Measurements from ENCODE around the gene SLC12A5.

DNA sequence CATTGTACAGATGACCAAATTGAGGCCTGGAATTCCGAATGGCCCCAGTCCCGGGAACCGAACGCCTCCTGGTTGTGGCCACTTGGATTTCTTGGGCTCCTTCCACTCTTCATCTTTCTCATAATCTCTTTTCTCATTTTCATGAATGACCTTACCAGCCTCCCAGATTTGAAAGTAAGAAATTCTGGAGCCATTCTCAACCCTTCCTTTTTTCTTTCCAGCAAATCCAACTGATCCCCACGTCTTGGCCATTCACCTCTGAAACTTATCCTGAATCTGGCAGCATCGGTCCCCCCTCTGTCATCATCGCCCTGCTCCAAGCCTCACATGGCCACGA is 5.9 kb upstream of the SLC12A5 start:
- TF ChIP-seq, protein P1, sequence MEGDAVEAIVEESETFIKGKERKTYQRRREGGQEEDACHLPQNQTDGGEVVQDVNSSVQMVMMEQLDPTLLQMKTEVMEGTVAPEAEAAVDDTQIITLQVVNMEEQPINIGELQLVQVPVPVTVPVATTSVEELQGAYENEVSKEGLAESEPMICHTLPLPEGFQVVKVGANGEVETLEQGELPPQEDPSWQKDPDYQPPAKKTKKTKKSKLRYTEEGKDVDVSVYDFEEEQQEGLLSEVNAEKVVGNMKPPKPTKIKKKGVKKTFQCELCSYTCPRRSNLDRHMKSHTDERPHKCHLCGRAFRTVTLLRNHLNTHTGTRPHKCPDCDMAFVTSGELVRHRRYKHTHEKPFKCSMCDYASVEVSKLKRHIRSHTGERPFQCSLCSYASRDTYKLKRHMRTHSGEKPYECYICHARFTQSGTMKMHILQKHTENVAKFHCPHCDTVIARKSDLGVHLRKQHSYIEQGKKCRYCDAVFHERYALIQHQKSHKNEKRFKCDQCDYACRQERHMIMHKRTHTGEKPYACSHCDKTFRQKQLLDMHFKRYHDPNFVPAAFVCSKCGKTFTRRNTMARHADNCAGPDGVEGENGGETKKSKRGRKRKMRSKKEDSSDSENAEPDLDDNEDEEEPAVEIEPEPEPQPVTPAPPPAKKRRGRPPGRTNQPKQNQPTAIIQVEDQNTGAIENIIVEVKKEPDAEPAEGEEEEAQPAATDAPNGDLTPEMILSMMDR (IDR thresholded peaks at IDR 0.05) = no peak
- no peak for TF ChIP-seq POLR2A (IDR thresholded peaks at IDR 0.05)
